ENCODE measurements around the gene CYP4A11. TPM values are rescaled to one million over a fixed set of nuclear protein-coding genes. Genes with fewer than 3 reads are reported as not detected.

CYP4A11 gene
- total and polyA plus RNA-seq, 2 experiments from 2014 or later: not detected

- TF ChIP-seq, protein P1, sequence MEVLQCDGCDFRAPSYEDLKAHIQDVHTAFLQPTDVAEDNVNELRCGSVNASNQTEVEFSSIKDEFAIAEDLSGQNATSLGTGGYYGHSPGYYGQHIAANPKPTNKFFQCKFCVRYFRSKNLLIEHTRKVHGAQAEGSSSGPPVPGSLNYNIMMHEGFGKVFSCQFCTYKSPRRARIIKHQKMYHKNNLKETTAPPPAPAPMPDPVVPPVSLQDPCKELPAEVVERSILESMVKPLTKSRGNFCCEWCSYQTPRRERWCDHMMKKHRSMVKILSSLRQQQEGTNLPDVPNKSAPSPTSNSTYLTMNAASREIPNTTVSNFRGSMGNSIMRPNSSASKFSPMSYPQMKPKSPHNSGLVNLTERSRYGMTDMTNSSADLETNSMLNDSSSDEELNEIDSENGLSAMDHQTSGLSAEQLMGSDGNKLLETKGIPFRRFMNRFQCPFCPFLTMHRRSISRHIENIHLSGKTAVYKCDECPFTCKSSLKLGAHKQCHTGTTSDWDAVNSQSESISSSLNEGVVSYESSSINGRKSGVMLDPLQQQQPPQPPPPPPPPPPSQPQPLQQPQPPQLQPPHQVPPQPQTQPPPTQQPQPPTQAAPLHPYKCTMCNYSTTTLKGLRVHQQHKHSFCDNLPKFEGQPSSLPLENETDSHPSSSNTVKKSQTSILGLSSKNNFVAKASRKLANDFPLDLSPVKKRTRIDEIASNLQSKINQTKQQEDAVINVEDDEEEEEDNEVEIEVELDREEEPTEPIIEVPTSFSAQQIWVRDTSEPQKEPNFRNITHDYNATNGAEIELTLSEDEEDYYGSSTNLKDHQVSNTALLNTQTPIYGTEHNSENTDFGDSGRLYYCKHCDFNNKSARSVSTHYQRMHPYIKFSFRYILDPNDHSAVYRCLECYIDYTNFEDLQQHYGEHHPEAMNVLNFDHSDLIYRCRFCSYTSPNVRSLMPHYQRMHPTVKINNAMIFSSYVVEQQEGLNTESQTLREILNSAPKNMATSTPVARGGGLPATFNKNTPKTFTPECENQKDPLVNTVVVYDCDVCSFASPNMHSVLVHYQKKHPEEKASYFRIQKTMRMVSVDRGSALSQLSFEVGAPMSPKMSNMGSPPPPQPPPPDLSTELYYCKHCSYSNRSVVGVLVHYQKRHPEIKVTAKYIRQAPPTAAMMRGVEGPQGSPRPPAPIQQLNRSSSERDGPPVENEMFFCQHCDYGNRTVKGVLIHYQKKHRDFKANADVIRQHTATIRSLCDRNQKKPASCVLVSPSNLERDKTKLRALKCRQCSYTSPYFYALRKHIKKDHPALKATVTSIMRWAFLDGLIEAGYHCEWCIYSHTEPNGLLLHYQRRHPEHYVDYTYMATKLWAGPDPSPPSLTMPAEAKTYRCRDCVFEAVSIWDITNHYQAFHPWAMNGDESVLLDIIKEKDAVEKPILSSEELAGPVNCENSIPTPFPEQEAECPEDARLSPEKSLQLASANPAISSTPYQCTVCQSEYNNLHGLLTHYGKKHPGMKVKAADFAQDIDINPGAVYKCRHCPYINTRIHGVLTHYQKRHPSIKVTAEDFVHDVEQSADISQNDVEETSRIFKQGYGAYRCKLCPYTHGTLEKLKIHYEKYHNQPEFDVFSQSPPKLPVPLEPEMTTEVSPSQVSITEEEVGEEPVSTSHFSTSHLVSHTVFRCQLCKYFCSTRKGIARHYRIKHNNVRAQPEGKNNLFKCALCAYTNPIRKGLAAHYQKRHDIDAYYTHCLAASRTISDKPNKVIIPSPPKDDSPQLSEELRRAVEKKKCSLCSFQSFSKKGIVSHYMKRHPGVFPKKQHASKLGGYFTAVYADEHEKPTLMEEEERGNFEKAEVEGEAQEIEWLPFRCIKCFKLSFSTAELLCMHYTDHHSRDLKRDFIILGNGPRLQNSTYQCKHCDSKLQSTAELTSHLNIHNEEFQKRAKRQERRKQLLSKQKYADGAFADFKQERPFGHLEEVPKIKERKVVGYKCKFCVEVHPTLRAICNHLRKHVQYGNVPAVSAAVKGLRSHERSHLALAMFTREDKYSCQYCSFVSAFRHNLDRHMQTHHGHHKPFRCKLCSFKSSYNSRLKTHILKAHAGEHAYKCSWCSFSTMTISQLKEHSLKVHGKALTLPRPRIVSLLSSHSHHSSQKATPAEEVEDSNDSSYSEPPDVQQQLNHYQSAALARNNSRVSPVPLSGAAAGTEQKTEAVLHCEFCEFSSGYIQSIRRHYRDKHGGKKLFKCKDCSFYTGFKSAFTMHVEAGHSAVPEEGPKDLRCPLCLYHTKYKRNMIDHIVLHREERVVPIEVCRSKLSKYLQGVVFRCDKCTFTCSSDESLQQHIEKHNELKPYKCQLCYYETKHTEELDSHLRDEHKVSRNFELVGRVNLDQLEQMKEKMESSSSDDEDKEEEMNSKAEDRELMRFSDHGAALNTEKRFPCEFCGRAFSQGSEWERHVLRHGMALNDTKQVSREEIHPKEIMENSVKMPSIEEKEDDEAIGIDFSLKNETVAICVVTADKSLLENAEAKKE (CRISPR knock-in tag; IDR thresholded peaks at IDR 0.05): no peak
- TF ChIP-seq REST (IDR thresholded peaks at IDR 0.05; ENCODE audit: unreplicated experiment): no peak
- no peak for TF ChIP-seq POLR2AphosphoS5 (IDR thresholded peaks at IDR 0.05; ENCODE audit: low read depth)
Observed at GRCh38 chr1:46961066-46961758, 19.9 kb upstream of the CYP4A11 start (continued).

GRCh38 chr1:46960250-46960649 is 19.0 kb upstream of the CYP4A11 start:
- Histone ChIP-seq H3K36me3 (ENCODE audit: insufficient read depth) (no peaks in the 10 kb centered on the region), H2AFZ (no peak overlapping the region), H3F3A (replicated peaks; ENCODE audit: low read depth) (no peaks in the 10 kb centered on the region), H3K4me3 (no peak overlapping the region), H3K4me1 (ENCODE audit: insufficient read depth) (no peaks in the 10 kb centered on the region), H3K27ac (ENCODE audit: low read depth) (no peak overlapping the region), H4K20me1 (replicated peaks; ENCODE audit: insufficient read depth) (no peaks in the 10 kb centered on the region), H3K79me2 (replicated peaks; ENCODE audit: insufficient read depth) (no peaks in the 10 kb centered on the region), H3K27me3 (ENCODE audit: insufficient read depth) (no peaks in the 10 kb centered on the region), H3K4me2 (no peak overlapping the region), H3K9me2 (ENCODE audit: insufficient read depth) (no peaks in the 10 kb centered on the region)
- Mint-ChIP-seq H3K9me3 (peaks cover 17% of the 10 kb centered on the region), H3K4me1 (no peaks in the 10 kb centered on the region), H3K27ac (no peak overlapping the region), H3K27me3 (ENCODE audit: insufficient read depth, low read depth, poor library complexity) (peaks cover 7% of the 10 kb centered on the region), H3K36me3 (ENCODE audit: low read depth) (peaks cover 2% of the 10 kb centered on the region; the same call in 2 of the 3 replicates), H3K4me3 (no peak overlapping the region)
- no peak for ATAC-seq
- no peak for DNase-seq (ENCODE audit: low spot score)
- TF ChIP-seq REST (IDR thresholded peaks at IDR 0.05; ENCODE audit: unreplicated experiment): no peak

Measured in GM23338 (cell line).